ENCODE results near the gene HAND2.

The HAND2 gene

GRCh38 chr4:173477016-173477415, 53.0 kb downstream of the HAND2 start:
- POLR2A ChIA-PET, result no interaction called here
- DNase-seq (ENCODE audit: extremely low spot score), result no peak
- CTCF ChIA-PET, result interaction anchor here (1.0 to 1.6 kb wide), 2 partner anchors 57 to 275 kb away, joined by 4 to 6 read pairs; no protein-coding TSS in a partner anchor
- TF ChIP-seq BHLHE40 (IDR thresholded peaks at IDR 0.05; ENCODE audit: borderline replicate concordance) (no peak), FOXM1 (IDR thresholded peaks at IDR 0.05; ENCODE audit: borderline replicate concordance) (no peak), TARDBP (IDR thresholded peaks at IDR 0.05) (no peak), PKNOX1 (IDR thresholded peaks at IDR 0.05) (no peak), FOXA1 (IDR thresholded peaks at IDR 0.05) (no peak), LEF1 (IDR thresholded peaks at IDR 0.05; ENCODE audit: borderline replicate concordance) (no peak), SP1 (IDR thresholded peaks at IDR 0.05) (no peak), ZNF384 (IDR thresholded peaks at IDR 0.05) (no peak), ARNT (IDR thresholded peaks at IDR 0.05) (no peak), CTBP1 (IDR thresholded peaks at IDR 0.05; ENCODE audit: borderline replicate concordance) (no peak), NFRKB (IDR thresholded peaks at IDR 0.05) (no peak), L3MBTL2 (conservative IDR thresholded peaks at IDR 0.05) (no peak), ELF4 (IDR thresholded peaks at IDR 0.05) (no peak), FOXK2 (IDR thresholded peaks at IDR 0.05) (no peak), SUZ12 (IDR thresholded peaks at IDR 0.05) (no peak), HDGF (IDR thresholded peaks at IDR 0.05; ENCODE audit: borderline replicate concordance) (no peak)
